ENCODE measurements around the gene SRMS. TPM values are rescaled to one million over a fixed set of nuclear protein-coding genes. Genes with fewer than 3 reads are reported as not detected.

Gene SRMS
- total RNA-seq, 1 experiment from 2014 or later, result 3.2 TPM

GRCh38 chr20:63545814-63546213 lies 1.7 kb downstream of the SRMS start:
- Histone ChIP-seq H3K36me3 (ENCODE audit: control insufficient read depth in 1 of 2, insufficient read depth in 2 of 2, low read length in 2 of 2) (no peaks in the 10 kb centered on the region), H3K4me2 (ENCODE audit: low read length) (peak overlapping the region; percentile 71), H3K27ac (ENCODE audit: low read depth, low read length) (peak overlapping the region; percentile 72), H2AFZ (ENCODE audit: low read depth, low read length, poor library complexity, severe bottlenecking) (no peak overlapping the region), H3K27me3 (ENCODE audit: insufficient read depth, low read length) (no peaks in the 10 kb centered on the region), H3K4me3 (replicated peaks in 1 of 2; ENCODE audit: low read depth in 1 of 2, low read length in 2 of 2) (peak overlapping the region; percentile 28 to 47; a peak in 2 of 4 replicates), H3K9ac (ENCODE audit: low read length) (peak overlapping the region; percentile 37), H3K9me3 (ENCODE audit: control insufficient read depth in 1 of 2, insufficient read depth in 1 of 2, low read depth in 1 of 2, low read length in 2 of 2) (no peaks in the 10 kb centered on the region), H3K79me2 (ENCODE audit: insufficient read depth, low read length) (no peaks in the 10 kb centered on the region), H4K20me1 (ENCODE audit: insufficient read depth) (no peaks in the 10 kb centered on the region), H3K4me1 (ENCODE audit: control insufficient read depth in 1 of 2, insufficient read depth in 2 of 2, low read length in 2 of 2) (peaks cover 38 to 65% of the 10 kb centered on the region in 2 experiments), H3K9me2 (ENCODE audit: insufficient read depth) (no peaks in the 10 kb centered on the region)
- DNase-seq (ENCODE audit: low read depth, low spot score) (no peak), ATAC-seq (no peak)
- POLR2A ChIA-PET, result interaction anchor here (2.0 kb wide), 1 partner anchor 10 kb away, joined by 4 read pairs; no protein-coding TSS in a partner anchor
- intact Hi-C loops (cut with micrococcal nuclease), result no loop called here
- CTCF ChIA-PET, result interaction anchor here (1.7 kb wide), 1 partner anchor 8 kb away, joined by 7 read pairs; the partner anchor contains the start of gene PTK6
- RAD21 ChIA-PET (ENCODE audit: low non-redundant PET in 1 of 2, low total read pairs in 2 of 2, uncharacterized antibody in 2 of 2, unreplicated experiment in 2 of 2), result no interaction called here
- no peak for TF ChIP-seq CTCF (IDR thresholded peaks at IDR 0.05 in 2 of 3, conservative IDR thresholded peaks at IDR 0.05 in 1 of 3; ENCODE audit: borderline replicate concordance in 1 of 3, insufficient read depth in 1 of 3, low read depth in 2 of 3, low read length in 2 of 3)
- TF ChIP-seq ZNF274 (IDR thresholded peaks at IDR 0.05; ENCODE audit: low read depth, low read length), result no peak
- TF ChIP-seq FOSL1 (IDR thresholded peaks at IDR 0.05; ENCODE audit: low read depth), result no peak
- TF ChIP-seq CBX3 (IDR thresholded peaks at IDR 0.05; ENCODE audit: low read depth), result no peak
- TF ChIP-seq EZH2phosphoT487 (IDR thresholded peaks at IDR 0.05; ENCODE audit: borderline replicate concordance), result no peak
- TF ChIP-seq ATF3 (IDR thresholded peaks at IDR 0.05), result no peak
- TF ChIP-seq CEBPB (IDR thresholded peaks at IDR 0.05; ENCODE audit: low read depth), result no peak
- no peak for TF ChIP-seq ZBTB33 (IDR thresholded peaks at IDR 0.05; ENCODE audit: extremely low read depth, insufficient replicate concordance, low read length)
- TF ChIP-seq JUND (IDR thresholded peaks at IDR 0.05), result no peak
- TF ChIP-seq, protein P1, sequence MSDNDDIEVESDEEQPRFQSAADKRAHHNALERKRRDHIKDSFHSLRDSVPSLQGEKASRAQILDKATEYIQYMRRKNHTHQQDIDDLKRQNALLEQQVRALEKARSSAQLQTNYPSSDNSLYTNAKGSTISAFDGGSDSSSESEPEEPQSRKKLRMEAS (IDR thresholded peaks at IDR 0.05), result no peak
- TF ChIP-seq YY1 (IDR thresholded peaks at IDR 0.05; ENCODE audit: extremely low read depth, insufficient replicate concordance, low read depth, low read length), result no peak
- TF ChIP-seq RAD21 (IDR thresholded peaks at IDR 0.05; ENCODE audit: low read depth), result no peak
- TF ChIP-seq SIN3A (IDR thresholded peaks at IDR 0.05; ENCODE audit: low read depth), result no peak
- TF ChIP-seq, protein P2, sequence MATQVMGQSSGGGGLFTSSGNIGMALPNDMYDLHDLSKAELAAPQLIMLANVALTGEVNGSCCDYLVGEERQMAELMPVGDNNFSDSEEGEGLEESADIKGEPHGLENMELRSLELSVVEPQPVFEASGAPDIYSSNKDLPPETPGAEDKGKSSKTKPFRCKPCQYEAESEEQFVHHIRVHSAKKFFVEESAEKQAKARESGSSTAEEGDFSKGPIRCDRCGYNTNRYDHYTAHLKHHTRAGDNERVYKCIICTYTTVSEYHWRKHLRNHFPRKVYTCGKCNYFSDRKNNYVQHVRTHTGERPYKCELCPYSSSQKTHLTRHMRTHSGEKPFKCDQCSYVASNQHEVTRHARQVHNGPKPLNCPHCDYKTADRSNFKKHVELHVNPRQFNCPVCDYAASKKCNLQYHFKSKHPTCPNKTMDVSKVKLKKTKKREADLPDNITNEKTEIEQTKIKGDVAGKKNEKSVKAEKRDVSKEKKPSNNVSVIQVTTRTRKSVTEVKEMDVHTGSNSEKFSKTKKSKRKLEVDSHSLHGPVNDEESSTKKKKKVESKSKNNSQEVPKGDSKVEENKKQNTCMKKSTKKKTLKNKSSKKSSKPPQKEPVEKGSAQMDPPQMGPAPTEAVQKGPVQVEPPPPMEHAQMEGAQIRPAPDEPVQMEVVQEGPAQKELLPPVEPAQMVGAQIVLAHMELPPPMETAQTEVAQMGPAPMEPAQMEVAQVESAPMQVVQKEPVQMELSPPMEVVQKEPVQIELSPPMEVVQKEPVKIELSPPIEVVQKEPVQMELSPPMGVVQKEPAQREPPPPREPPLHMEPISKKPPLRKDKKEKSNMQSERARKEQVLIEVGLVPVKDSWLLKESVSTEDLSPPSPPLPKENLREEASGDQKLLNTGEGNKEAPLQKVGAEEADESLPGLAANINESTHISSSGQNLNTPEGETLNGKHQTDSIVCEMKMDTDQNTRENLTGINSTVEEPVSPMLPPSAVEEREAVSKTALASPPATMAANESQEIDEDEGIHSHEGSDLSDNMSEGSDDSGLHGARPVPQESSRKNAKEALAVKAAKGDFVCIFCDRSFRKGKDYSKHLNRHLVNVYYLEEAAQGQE (IDR thresholded peaks at IDR 0.05; ENCODE audit: low read depth), result no peak
- no TSS peak for BruUV-seq (replicated peaks)
